ENCODE data around the gene DCTN1. TPM values are rescaled to one million over a fixed set of nuclear protein-coding genes. Genes with fewer than 3 reads are reported as not detected.

Gene DCTN1
- total RNA-seq, 4 donors from 2014 or later = 109 to 134 (median 122) TPM

DNA sequence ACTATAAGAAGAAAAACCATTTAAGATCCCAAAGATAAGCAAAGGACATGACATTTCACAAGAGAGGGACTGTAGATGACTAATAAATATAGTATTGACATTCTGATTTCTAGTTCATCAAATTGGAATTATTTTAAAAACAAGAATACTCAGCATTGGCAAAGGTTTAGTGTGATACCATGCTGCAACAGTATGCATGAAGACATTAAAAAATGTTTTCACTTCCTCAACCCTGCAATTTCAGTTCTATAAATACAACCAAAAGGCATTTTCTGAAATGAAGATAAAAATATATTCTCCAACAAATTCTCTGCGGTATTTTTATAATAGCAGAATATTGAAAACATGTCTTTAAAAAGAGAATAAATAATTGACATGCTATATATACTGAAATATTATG lies 39.2 kb upstream of the DCTN1 start:
- DNase-seq = no peak
- H3K36me3 ChIP-seq = no peaks in the 10 kb centered on the region
- no peak for TF ChIP-seq CTCF (IDR thresholded peaks at IDR 0.05)
- TF ChIP-seq POLR2AphosphoS5 (IDR thresholded peaks at IDR 0.05) = no peak
- no peak for TF ChIP-seq EP300 (IDR thresholded peaks at IDR 0.05; ENCODE audit: low read depth)
- TF ChIP-seq POLR2A (IDR thresholded peaks at IDR 0.05) = no peak
- no peaks in the 10 kb centered on the region for H3K27me3 ChIP-seq
- no peaks in the 10 kb centered on the region for H3K9me3 ChIP-seq
- peaks cover 8 to 25% (median 14%) of the 10 kb centered on the region in 4 donors for H3K4me1 ChIP-seq
- no peak overlapping the region for H3K4me3 ChIP-seq
- intact Hi-C loops (cut with DNase I; ENCODE audit: low total_unique reads) (no loop called here), in situ Hi-C loops (cut with MboI; ENCODE audit: low pct_ligation_motif_present in 1 of 4, low pct_unique_long_range_greater_than_20kb in 1 of 4, low sequenced_read_pairs in 3 of 4) (no loop called here)
- WGBS, 2 donors (ENCODE audit: low coverage in 1 of 2) = 77 to 94% methylated on average over 1 of the region's 1 CpG
- H3K27ac ChIP-seq = no peak overlapping the region

- no peak overlapping the region for H3K4me3 ChIP-seq
- DNase-seq = no peak
- H3K27ac ChIP-seq = no peak overlapping the region
- H3K27me3 ChIP-seq = no peaks in the 10 kb centered on the region
- H3K4me1 ChIP-seq = peaks cover 9 to 34% (median 17%) of the 10 kb centered on the region in 4 donors
- in situ Hi-C loops (cut with MboI; ENCODE audit: low pct_ligation_motif_present in 1 of 4, low pct_unique_long_range_greater_than_20kb in 1 of 4, low sequenced_read_pairs in 3 of 4) (no loop called here), intact Hi-C loops (cut with DNase I; ENCODE audit: low total_unique reads) (no loop called here)
- no peaks in the 10 kb centered on the region for H3K36me3 ChIP-seq
- TF ChIP-seq POLR2AphosphoS5 (IDR thresholded peaks at IDR 0.05) = no peak
- TF ChIP-seq CTCF (IDR thresholded peaks at IDR 0.05) = no peak
- no peak for TF ChIP-seq EP300 (IDR thresholded peaks at IDR 0.05; ENCODE audit: low read depth)
- TF ChIP-seq POLR2A (IDR thresholded peaks at IDR 0.05) = no peak
- WGBS, 2 donors (ENCODE audit: low coverage in 1 of 2) = 50 to 90% methylated on average over 2 to 27 of the region's 27 CpGs
- no peaks in the 10 kb centered on the region for H3K9me3 ChIP-seq
These were observed 38.2 kb upstream of the DCTN1 start for GRCh38 chr2:74418312-74418711.

- no peak overlapping the region for H3K4me3 ChIP-seq
- intact Hi-C loops (cut with DNase I; ENCODE audit: low total_unique reads) (no loop called here), in situ Hi-C loops (cut with MboI; ENCODE audit: low pct_ligation_motif_present in 1 of 4, low pct_unique_long_range_greater_than_20kb in 1 of 4, low sequenced_read_pairs in 3 of 4) (no loop called here)
- no peaks in the 10 kb centered on the region for H3K9me3 ChIP-seq
- TF ChIP-seq EP300 (IDR thresholded peaks at IDR 0.05; ENCODE audit: low read depth) (no peak), POLR2AphosphoS5 (IDR thresholded peaks at IDR 0.05) (no peak), CTCF (IDR thresholded peaks at IDR 0.05) (no peak), POLR2A (IDR thresholded peaks at IDR 0.05) (no peak)
- no peaks in the 10 kb centered on the region for H3K36me3 ChIP-seq
- H3K4me1 ChIP-seq = peaks cover 9 to 34% (median 17%) of the 10 kb centered on the region in 4 donors
- no peaks in the 10 kb centered on the region for H3K27me3 ChIP-seq
- WGBS, 2 donors (ENCODE audit: low coverage in 1 of 2) = 95% methylated on average over 6 of the region's 6 CpGs; no CpG with 5 or more reads in 1 of the 2 donors
- no peak overlapping the region for H3K27ac ChIP-seq
- DNase-seq = no peak
These were observed 37.7 kb upstream of the DCTN1 start for GRCh38 chr2:74417763-74418162.

GRCh38 chr2:74417197-74417596 lies 37.1 kb upstream of the DCTN1 start:
- in situ Hi-C loops (cut with MboI; ENCODE audit: low pct_ligation_motif_present in 1 of 4, low pct_unique_long_range_greater_than_20kb in 1 of 4, low sequenced_read_pairs in 3 of 4) = no loop called here
- 72% methylated on average over 3 of the region's 3 CpGs; no CpG with 5 or more reads in 1 of the 2 donors for WGBS, 2 donors (ENCODE audit: low coverage in 1 of 2)

More at GRCh38 chr2:74417197-74417596, 37.1 kb upstream of the DCTN1 start:
- TF ChIP-seq POLR2AphosphoS5 (IDR thresholded peaks at IDR 0.05) = no peak
- TF ChIP-seq EP300 (IDR thresholded peaks at IDR 0.05; ENCODE audit: low read depth) = no peak
- no peak for TF ChIP-seq POLR2A (IDR thresholded peaks at IDR 0.05)
- no peak for TF ChIP-seq CTCF (IDR thresholded peaks at IDR 0.05)
- DNase-seq = no peak
- intact Hi-C loops (cut with DNase I; ENCODE audit: low total_unique reads) = no loop called here
- H3K27ac ChIP-seq = no peak overlapping the region
- H3K27me3 ChIP-seq = no peaks in the 10 kb centered on the region
- peaks cover 9 to 32% (median 15%) of the 10 kb centered on the region in 4 donors for H3K4me1 ChIP-seq
- H3K9me3 ChIP-seq = no peaks in the 10 kb centered on the region
- H3K36me3 ChIP-seq = no peaks in the 10 kb centered on the region
- no peak overlapping the region for H3K4me3 ChIP-seq
